Activated CD8-positive, alpha-beta memory T cell treated with anti-CD3 and anti-CD28 coated beads, Interleukin-2, amount 50 U/mL, for 24 hours (primary cell): Measurements from ENCODE around the gene STX4.

ENCODE experiments used
- DNase-seq: peaks from one replicate; pipeline ENCODE4 v3.0.0-alpha.2; 2020; ENCODE audit errors: extremely low read depth

Gene STX4

GRCh38 chr16:31020536-31020935, 12.8 kb upstream of the STX4 start:
- DNase-seq = no peak

- no peak for DNase-seq
Observed at GRCh38 chr16:31022544-31023251, 10.7 kb upstream of the STX4 start.

DNA sequence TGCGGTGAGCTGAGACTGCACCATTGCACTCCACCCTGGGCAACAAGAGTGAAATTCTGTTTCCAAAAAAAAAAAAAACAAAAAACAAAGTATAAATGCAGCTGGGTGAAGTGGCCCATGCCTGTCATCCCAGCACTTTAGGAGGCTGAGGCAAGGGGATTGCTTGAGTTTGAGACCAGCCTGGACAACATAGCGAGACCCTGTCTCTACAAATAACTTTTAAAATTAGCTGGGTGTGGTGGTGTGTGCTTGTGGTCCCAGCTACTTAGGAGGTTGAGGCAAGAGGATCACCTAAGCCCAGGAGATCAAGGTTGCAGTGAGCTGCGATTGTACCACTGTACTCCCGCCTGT, 10.1 kb upstream of the STX4 start:
- no peak for DNase-seq

GRCh38 chr16:31023627-31024226, 9.6 kb upstream of the STX4 start:
- DNase-seq = no peak

GRCh38 chr16:31025339-31025738, 8.0 kb upstream of the STX4 start:
- no peak for DNase-seq

DNA sequence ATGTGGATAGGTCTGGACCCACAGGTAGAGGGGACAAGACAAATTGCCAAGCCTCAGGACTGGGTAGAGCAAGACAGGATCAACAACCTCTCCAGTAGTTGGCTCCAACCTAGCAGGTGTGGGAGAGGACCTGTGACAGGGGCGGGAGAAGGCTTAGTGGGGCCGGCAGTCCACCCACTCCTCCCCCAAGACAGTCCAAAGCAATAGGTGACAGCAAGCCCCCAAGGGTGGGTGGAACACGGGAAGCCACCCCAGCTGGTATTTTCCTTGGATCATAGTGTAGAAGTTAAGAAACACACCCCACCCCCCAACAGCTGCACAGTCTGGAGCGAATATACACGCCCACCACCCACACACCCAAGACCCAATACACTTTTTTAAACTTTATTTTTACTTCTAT, 4.1 kb upstream of the STX4 start:
- DNase-seq = no peak

- DNase-seq = no peak
Observed at GRCh38 chr16:31031276-31031675, 2.1 kb upstream of the STX4 start.

- peak; percentile 82 for DNase-seq
Observed at GRCh38 chr16:31033709-31034492, 543 bp downstream of the STX4 start.

DNA sequence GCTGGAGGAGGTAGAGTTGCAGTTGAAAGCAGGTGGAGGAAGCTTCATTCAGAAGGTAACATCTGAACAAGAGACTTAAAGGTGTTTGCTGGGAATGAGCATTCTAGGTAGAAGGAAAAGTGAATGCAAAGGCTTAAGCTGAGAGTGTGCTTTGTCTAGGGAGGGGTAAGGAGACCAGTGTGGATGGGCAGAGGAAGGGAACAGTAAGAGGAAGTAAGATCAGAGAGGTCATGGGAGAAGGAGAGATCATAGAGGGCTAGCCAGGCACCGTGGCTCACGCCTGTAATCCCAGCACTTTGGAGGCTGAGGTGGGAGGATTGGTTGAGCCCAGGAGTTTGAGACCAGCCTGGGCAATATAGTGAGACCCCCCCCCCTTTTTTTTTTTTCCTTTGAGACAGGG, 3.3 kb downstream of the STX4 start:
- DNase-seq = no peak

DNA sequence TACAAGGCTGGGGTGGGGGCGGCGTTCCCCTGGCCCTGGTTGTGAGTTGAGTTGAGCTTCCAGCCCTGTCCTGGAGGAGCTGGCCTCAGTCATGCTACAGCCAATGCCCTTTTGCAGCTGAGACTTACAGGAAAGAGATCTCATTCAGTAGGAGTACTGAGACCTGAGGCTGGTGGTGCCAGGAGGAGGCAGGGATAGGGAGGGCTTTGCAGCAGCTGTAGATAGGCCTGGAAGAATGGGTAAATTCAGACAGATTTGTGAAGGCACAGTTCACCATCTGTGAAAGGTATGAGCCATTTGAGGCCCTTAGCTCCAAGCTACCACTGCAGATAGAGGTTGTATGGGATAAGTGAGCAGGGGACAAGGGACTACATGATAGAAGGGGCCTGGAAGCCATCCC, 5.6 kb downstream of the STX4 start:
- no peak for DNase-seq

DNA sequence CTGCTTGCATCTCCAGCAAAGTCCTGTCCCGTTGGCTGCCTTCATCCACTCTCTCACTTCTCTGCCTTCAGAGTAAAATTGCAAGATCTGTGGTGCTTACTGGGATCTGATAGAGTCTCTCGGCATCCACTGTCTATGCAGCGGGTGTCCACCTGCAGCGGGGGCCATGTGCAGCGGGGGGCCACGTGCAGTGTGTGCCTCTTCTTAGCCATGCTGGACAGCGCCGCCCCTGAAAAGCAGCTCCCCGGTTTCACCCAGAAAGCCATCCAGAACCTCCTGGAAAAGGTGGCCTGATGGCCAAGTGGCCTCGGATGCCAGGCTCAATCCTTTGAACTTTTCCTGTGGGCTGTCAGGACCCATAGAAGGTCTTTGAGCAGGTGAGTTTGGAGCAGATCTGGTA, 9.5 kb downstream of the STX4 start:
- DNase-seq = no peak

GRCh38 chr16:31043352-31043751, 10.0 kb downstream of the STX4 start:
- DNase-seq = no peak

DNA sequence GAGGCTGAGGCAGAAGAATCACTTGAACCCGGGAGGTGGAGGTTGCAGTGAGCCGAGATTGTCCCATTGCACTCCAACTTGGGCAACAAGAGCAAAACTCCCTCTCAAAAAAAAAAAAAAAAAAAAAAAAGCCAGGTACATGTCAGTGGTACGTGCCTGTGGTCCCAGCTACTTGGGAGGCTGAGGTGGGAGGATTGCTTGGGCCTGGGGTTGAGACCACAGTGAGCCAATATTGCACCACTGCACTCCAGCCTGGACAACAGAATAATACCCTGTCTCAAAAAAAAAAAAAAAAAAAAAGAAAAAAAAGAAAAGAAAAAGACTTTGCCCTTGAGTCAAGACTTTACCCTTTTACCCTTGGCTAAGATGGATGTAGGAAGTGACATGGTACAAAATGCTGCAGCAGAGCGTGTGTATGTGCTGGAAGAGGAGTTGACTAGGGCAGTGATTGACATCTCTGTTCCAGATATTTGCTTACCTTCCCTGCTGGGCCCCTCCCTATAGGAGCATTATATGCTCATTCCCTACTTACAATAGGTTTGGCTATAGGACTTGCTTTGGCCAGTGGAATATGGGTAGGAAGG, 10.6 kb downstream of the STX4 start:
- DNase-seq = no peak

DNA sequence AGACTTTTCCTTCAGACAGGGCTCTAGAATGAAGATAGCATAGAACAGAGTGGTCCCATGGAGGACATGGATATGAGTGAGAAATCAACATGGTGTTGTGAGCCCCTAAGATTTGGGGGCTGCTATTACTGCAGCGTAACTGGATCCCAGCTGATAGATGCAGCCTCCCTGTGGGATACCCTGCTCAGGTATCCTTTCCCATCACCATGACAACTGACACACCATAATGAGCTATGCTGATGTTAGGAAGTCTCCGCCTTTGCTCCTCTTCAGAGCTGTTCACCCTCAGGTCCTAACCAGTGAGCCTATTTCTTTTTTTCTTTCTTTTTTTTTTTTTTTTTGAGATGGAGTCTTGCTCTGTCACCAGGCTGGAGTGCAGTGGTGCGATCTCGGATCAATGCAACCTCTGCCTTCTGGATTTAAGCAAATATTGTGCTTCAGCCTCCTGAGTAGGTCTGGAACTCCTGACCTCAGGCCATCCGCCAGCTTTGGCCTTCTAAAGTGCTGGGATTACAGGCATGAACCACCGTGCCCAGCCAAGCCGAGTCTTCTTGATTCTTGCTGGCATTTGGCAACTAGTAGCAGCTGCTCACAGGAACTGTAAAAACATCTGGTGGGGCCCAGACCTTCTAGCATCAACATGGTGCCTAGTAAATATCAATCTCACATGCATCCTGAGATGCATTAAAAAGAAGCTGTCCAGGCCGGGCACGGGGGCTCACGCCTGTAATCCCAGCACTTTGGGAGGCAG, 17.1 kb downstream of the STX4 start:
- DNase-seq = no peak

DNA sequence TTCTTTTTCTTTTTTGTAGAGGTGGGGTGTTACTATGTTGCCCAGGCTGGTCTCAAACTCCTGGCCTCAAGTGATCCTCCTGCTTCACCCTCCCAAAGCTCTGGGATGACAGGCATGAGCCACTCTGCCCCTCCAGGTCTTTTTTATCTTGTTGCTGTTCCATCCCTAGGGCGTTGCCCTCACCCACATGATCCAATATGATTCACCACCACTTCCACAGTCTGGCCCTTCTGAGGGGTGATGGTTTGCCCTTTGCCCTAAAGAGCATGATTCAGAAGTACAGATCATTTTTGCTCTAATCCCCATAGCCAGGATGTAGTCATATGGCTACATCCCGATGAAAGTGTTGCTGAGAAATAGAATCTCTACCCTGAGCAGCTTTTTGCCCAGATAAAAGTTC, 18.8 kb downstream of the STX4 start:
- no peak for DNase-seq

DNA sequence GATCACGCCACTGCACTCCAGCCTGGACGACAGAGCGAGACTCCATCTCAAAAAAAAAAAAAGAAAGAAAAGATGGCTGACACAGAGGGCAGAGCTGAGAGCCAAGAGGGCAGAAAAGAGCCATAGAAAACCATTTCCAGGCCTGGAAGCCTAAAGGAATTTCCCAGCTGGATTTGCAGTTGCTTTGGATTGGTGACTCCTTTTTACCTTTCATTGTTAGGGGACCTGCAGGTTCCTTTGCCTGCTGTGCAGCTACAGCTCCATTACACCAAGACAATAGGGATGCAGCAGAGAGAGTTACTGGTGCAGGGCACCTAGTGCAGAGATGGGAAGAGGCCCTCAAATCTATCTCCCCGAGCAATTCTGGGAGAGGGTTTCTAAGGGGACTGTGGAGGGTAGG, 22.3 kb downstream of the STX4 start:
- no peak for DNase-seq

GRCh38 chr16:31061126-31061812, 27.9 kb downstream of the STX4 start:
- no peak for DNase-seq

DNA sequence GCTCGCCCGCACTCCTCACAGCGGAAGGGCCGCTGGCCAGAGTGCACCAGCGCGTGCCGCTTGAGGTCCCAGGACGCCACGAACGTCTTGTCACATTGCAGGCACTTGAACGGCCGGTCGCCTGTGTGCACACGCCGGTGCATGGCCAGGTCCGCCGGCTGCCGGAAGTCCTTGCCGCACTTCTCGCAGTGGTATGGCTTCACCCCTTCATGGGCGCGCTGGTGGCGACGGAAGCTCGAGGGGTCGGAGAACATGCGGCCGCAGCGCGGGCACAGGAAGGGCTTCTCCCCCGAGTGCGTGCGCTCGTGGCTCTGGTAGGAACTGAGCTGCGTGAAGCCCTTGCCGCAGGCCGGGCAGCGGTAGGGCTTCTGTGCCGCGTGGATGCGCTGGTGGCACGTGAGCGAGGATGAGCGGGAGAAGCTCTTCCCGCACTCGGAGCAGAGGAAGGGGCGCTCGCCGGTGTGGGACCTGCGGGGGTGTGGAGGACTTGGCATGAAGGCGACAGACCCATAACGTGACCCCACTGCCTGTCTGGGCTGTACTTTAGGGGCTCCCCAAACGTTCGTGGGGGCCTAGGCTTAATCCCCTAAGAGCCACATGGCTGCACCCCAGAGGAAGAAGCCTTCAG, 28.6 kb downstream of the STX4 start:
- DNase-seq = no peak

DNA sequence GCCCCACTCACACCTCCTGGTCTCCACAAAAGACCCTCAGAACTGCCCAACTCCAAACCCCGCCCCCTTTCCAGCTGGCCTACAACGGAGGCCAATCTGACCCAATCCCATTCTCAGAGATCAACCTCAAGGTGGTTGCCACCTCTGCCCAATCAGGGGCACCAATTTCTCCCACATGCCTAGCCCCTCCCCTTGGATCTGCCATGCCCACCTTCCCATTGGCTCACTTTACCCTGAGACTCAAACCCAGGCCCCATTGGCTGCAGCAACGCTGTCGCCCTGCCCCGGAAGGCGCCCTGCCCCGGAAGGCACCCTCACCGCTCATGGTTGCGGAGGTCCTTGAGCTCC, 30.1 kb downstream of the STX4 start:
- no peak for DNase-seq

GRCh38 chr16:31063843-31064611, 30.7 kb downstream of the STX4 start:
- DNase-seq = no peak
